K562 treated with DMSO at 1 percent for 12 hours (cell line): Measurements from ENCODE around the gene CD3G. TPM values are rescaled to one million over a fixed set of nuclear protein-coding genes. Genes with fewer than 3 reads are reported as not detected.

Experiments used
- total RNA-seq: library from RNA; unstranded; fragments of 300-600 nt; gene quantifications from 2 replicates; pipeline ENCODE4 v1.2.3, GENCODE V29; 2022; ENCODE audit not compliant: insufficient read depth

CD3G gene
- total RNA-seq = 1.5 TPM in 1 of 2 replicates, not detected in the other

GRCh38 chr11:118343981-118344515 is at the start of gene CD3G:
TSS of gene CD3G (plus strand) at chr11:118344344. CDS start at chr11:118344424, 80 bp downstream.

DNA sequence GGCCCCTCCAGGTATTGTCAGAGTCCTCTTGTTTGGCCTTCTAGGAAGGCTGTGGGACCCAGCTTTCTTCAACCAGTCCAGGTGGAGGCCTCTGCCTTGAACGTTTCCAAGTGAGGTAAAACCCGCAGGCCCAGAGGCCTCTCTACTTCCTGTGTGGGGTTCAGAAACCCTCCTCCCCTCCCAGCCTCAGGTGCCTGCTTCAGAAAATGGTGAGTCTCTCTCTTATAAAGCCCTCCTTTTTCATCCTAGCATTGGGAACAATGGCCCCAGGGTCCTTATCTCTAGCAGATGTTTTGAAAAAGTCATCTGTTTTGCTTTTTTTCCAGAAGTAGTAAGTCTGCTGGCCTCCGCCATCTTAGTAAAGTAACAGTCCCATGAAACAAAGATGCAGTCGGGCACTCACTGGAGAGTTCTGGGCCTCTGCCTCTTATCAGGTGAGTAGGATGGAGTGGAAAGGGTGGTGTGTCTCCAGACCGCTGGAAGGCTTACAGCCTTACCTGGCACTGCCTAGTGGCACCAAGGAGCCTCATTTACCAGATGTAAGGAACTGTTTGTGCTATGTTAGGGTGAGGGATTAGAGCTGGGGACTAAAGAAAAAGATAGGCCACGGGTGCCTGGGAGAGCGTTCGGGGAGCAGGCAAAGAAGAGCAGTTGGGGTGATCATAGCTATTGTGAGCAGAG is 39.4 kb upstream of the CD3G start, which contains the start of gene CD3E:
TSS of gene CD3E (plus strand) at position 163 of the 681 bp plus-strand sequence. CDS start at position 386, 223 bp downstream.

DNA sequence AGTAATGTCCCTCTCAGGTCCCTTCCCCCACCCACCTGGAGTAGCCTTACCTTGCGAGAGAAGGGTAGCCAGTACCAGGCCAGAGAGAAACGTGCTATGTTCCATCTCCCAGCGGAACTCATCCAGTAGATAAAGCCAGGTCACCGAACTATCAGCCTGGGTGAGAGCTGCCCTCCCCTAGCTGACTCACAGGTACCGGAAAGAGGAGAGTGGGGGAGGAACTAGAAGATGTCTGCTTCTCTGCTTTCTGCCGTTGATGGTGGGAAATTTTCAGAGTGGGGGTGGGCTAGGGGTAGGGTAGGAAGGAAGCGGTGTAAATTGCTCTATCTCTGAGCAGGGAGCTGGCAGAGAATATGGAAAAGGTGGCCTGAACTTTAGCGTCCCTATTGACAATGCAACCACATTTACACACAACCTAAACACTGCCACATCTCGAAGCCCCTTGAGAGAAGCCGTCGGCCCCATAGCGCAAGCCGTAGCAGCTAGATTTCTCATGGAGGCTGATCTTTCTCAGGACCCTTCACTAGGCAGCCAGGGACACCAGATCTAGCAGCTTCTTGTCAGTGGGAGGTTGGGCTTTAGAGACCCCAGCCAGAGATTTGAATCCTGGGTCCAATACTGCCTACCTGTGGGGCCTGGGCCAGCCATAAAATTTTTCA is 1.5 kb upstream of the CD3G start, which contains the start of gene CD3D:
TSS of gene CD3D (minus strand) at position 203 of the 659 bp plus-strand sequence. CDS start at position 105, 98 bp downstream.

DNA sequence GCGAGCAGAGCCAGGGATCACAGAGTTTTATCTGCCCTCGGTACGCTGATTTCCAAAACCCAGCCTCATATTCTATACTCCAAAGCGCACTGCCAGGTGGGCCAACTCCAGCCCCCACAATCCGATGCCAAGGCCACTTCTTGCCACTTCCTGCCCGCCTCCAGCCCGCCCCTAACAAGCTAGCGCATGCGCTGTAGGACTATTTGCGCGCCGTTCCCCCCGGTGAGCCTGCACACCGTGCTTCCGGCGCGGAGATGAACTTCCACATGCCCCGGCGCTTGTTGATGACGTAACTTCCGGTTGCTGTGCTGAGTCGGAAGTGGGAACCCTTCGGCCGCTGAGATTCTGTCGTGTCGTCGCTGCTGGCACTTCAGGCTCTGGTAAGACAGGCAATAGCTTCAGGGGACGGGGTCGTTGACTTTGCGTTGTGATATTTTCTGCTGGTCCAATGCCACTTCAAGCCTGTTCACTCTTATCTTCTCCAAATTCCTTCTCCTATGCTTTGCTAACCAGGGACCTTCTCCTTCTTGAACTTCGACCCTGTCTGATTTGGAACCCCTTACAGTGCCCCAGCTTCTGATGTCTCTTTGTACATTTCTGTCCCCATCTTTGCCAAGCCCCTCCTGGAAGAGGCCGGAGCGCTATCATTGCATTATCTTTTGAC is 15.3 kb downstream of the CD3G start, which contains the start of gene UBE4A:
TSS of gene UBE4A (plus strand) at position 306 of the 664 bp plus-strand sequence. CDS start 5,481 bp downstream, outside the sequence.

DNA sequence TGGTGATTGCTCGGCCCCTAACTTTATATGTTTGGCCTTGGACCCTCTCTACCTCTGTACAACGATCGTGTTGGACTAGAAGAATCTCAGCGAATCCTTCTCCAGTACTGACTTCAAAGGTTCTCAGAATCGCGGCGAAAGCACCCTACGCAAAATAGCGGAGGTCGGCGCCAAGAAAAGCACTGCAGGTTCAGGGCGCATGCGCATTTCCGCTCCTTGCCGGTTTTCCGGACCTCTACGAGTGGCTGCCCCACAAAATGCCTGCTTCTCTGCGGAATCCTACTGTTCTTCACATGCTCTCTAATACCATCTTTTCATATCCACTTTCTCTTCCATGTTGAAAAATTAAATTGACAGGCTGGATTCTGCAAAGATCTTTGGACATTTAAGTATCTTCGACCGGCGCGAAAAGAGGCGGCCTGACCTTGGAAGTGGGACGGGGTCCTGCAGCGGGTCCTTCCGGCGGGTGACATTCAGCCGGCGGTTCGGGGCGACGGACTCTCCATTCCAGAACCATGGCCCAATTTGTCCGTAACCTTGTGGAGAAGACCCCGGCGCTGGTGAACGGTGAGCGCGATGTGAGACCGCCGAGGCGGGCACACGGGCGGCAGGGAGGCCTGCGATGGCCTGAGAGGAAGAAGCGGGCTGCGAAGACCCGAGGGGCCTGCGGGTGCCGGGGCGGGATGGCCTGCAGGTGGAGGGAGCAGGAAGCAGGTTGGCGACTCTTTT is 57.2 kb downstream of the CD3G start, which contains the start of gene ATP5MG:
TSS of gene ATP5MG (plus strand) at position 456 of the 729 bp plus-strand sequence. CDS start at position 516, 60 bp downstream.

Other genes starting within 250 kb of the CD3G start
- gene SCN4B, start 191.5 kb upstream of the CD3G start, total RNA-seq = not detected in 2 replicates
- gene SCN2B, start 167.7 kb upstream of the CD3G start, total RNA-seq = not detected in 2 replicates
- gene JAML, start 119.3 kb upstream of the CD3G start, total RNA-seq = not detected in 2 replicates
- gene MPZL3, start 92.0 kb upstream of the CD3G start, total RNA-seq = 2.0 and 4.5 TPM in 2 replicates
- 1.4 TPM in 1 of 2 replicates, not detected in the other for gene MPZL2, start 80.0 kb upstream of the CD3G start, total RNA-seq
- 0.75 and 0.99 TPM in 2 replicates for gene CD3E, start 39.6 kb upstream of the CD3G start, total RNA-seq
- gene CD3D, start 1.6 kb upstream of the CD3G start, total RNA-seq = 10.2 and 11.7 TPM in 2 replicates
- 5.5 and 29.7 TPM in 2 replicates for gene UBE4A, start 15.3 kb downstream of the CD3G start, total RNA-seq
- 170 and 215 TPM in 2 replicates for gene ATP5MG, start 57.3 kb downstream of the CD3G start, total RNA-seq
- 4.2 and 30.5 TPM in 2 replicates for gene KMT2A, start 92.1 kb downstream of the CD3G start, total RNA-seq
- gene TTC36, start 183.1 kb downstream of the CD3G start, total RNA-seq = 1.8 and 2.5 TPM in 2 replicates
- 7.3 and 8.2 TPM in 2 replicates for gene TMEM25, start 186.8 kb downstream of the CD3G start, total RNA-seq
- gene IFT46, start 221.6 kb downstream of the CD3G start, total RNA-seq = 22.9 and 27.9 TPM in 2 replicates
- gene ARCN1, start 228.1 kb downstream of the CD3G start, total RNA-seq = 59.8 and 156 TPM in 2 replicates